HG03060 (cell line): ENCODE data around the gene SLC35A3.
A peak's percentile ranks its signal among the peaks of the same experiment; 100 is the strongest.
"Not testable (repeated sequence)": the region's sequence is repeated elsewhere in the genome, so short reads cannot be mapped to it uniquely, and the experiment has no call there.

ENCODE experiments used
- ATAC-seq: cut with Tn5 transposase; IDR thresholded peaks from one replicate; pipeline ENCODE4 v1.9.1; 2021; ENCODE audit warnings: low read depth, moderate number of reproducible peaks; ENCODE audit not compliant: unreplicated experiment

The SLC35A3 gene

DNA sequence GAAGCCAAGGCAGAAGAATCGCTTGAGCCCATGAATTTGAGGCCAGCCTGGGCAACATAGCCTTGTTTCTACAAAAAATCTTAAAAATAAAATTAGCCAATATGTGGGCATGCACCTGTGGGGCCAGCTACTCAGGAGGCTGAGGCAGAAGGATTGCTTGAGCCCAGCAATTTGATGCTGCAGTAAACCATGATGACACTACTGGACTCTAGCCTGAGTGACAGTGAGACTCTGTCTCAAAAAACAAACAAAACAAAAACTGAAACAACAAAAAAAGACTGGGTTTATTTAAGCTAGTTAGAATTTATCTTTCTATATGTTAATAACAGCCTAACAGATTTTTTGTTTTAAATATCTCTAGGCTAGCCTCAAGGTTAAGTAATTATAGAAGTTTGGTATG is 57.4 kb downstream of the SLC35A3 start:
- ATAC-seq = no peak

DNA sequence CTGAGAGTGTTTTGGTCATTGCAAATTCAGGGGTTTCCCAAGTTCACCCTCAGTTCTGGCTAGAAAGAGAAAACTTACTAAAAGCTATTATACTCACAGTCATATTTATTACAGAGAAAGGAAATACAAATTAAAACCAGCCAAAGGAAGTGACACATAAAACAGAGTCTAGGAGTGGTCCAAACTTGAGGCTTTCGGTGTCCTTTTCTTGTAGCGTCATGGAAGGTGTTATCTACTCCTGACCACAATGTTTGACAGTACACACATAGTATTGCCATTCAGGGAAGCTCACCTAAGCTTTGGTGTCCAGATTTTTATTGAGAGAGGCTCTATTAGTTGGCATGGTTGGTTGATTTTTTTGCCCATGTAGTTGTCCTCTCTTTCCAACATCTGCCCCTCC is 59.0 kb downstream of the SLC35A3 start:
- ATAC-seq = no peak

- ATAC-seq = no peak
Measured at GRCh38 chr1:100034470-100034869, 64.7 kb downstream of the SLC35A3 start.

GRCh38 chr1:100035214-100035613 is 65.4 kb downstream of the SLC35A3 start:
- no peak for ATAC-seq

DNA sequence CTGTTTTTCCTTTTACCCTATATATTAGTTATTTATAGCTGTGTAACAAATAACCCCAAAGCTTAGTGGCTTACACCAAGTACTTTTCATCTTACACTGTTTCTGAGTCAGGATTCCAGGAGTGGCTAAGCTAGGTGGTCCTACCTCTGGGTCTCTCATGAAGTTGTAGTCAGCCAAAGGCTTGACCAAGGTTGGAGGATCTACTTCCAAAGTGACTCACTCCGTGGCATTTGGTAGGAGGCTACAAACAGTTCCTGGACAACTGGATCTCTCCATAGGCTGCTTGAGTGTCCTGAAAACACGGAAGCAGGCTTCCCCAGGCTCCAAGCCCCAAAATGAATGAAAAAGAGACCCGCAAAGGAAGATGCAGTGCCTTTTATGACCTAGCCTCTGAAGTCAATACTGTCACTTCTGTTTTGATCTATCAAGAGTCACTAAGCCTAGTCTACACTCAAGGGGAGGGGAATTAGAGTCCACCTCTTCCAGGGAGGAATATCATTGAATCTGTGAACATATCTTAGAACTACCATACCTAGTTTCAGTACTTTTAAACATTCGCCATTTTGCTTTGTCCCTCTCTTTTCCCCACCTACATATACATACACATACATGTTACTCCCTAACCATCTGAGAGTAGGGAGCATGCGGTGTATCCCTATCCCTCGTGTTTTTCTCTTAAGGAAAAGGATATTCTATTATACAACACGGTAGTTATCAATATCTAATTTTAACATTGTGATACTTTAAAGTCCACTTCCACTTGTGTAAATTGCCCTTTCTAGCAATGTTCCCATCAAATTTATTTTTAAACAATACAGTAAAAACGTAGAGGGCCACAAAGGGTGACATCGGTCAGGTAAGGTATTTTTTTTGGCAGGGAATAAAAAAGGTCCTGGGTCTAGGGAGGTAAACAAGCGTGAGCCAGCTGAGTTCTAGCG is 67.2 kb downstream of the SLC35A3 start:
- no peak for ATAC-seq

- ATAC-seq = no peak
Measured at GRCh38 chr1:100037656-100037926, 67.8 kb downstream of the SLC35A3 start.

DNA sequence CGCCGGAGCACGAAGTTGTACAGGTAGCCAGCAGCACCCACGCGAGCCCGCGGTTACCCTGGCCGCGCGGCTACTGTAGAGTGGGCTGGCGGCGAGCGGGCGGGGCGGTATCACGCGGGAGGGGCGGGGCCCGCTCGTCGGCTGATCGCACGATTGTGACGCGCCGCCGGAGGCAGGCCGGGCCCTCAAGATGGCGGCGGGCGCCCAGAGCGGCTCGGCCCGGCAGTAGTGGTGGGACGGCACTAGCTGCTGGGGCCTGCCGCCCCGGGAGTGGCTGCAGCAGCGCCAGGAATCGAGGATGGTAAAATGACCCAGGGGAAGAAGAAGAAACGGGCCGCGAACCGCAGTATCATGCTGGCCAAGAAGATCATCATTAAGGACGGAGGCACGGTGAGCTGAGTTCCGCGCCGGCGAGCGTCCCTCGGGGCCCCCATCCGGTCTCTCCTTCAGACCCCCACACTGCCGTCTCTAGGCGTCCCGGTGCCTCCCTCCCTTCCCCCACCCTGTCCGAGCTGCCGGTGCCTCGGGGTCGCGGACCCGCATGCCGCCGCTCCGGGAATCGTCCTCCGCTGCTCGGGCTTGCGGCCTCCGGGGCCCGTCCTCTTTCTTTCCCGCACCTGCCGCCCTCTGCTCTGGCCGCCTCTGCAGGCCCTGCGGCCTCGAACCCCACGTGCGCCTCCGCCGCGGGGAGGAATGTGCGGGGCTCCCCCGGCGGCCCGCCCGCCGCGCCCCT is 68.3 kb downstream of the SLC35A3 start:
- peak; percentile 40 for ATAC-seq

DNA sequence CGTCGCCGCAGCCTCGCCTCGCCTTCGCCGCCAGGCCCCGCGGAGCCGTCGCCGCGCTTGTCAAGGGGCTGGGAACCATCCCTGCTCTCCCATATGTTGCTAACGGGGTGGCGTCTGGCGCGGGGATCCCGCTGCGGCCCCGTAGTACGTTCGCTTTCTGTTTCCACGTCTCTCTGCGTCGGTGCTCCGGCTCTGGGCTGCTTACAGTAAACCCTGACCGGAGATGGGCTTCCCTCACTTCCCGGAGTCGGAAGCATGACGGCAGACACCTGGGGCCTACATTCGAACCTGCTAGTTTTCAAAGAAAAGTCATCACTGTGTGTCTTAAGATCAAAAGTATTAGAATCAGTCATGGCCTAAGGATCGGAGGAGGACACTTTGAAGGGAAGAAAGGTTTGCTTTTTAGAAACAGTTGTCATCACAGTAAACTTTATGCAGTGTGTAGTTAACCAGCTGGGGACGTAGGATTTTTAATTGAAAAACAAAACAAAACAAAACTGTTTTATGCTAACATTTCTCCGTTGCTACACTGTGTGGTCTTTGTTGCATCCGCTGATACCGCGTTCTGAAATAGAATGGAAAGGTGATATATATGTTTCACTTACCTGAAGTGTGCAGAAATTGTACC is 69.0 kb downstream of the SLC35A3 start:
- ATAC-seq = no peak

- no peak for ATAC-seq
Measured at GRCh38 chr1:100039591-100039990, 69.8 kb downstream of the SLC35A3 start.

DNA sequence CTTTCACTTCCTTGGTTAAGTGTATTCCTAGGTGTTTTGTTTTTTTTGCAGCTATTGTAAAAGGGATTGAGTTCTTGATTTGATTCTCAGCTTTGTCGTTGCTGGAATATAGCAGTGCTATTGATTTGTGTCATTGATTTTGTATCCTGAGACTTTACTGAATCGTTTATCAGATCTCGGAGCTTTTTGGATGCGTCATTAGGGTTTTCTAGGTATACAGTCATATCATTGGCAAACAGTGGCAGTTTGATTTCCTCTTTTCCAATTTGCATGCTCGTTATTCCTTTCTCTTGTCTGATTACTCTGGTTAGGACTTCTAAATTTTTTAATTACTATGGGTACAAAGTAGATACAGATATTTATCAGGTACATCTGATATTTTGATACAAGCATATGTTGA is 75.4 kb downstream of the SLC35A3 start:
- ATAC-seq = no peak

DNA sequence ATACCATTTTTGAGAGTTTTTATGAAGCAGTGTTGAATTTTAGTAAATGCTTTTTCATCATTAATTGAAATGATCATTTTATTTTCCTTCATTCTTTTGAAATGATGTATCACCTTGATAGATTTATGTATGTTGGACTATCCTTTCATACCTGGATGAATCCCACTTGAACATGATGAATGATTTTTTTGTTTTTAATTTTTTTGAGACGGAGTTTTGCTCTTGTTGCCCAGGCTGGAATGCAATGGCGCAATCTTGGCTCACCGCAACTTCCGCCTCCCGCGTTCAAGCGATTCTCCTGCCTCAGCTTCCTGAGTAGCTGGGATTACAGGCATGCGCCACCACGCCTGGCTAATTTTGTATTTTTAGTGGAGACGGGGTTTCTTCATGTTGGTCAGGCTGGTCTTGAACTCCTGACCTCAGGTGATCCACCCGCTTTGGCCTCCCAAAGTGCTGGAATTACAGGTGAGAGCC is 77.5 kb downstream of the SLC35A3 start:
- ATAC-seq = not testable (repeated sequence)

GRCh38 chr1:100050139-100050538 is 80.3 kb downstream of the SLC35A3 start:
- ATAC-seq = no peak

DNA sequence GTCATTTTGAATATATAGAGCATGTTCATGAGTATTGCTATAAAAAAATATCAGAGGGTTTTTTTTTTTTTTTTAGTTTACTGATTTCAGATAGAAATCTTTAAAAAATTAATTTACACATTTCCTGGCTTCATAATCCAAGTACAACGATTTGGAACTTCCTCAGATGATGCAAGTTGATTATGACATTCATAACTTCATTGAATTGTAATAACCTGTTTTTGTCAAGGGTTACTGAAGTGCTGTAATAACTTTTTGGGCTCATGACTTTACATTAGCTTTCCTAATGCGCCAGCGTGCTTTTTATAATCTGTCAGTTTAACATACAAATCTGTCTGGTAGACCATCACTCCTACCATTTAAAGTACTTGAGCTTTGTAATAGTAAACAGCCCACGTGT is 81.6 kb downstream of the SLC35A3 start:
- no peak for ATAC-seq

- ATAC-seq = no peak
Measured at GRCh38 chr1:100051893-100052292, 82.1 kb downstream of the SLC35A3 start.

DNA sequence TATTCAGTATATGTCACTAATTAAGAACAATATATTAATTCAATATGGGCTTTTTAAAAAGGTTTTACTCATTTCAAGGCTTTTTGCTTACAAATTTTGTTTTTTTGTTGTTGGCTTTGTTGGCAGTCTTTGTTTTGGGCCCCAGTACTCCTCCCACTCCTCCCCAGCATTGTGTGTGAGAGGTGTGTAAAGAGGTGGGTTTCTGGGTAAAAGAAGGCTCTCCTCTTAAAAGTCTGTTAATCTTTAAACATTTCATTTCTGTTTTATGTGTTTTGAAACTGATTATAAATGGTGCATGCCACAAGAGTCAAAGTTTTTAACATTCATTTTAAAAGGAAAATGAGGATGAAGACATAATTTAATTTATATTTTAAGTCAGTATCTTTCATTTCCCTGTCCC is 83.3 kb downstream of the SLC35A3 start:
- no peak for ATAC-seq

DNA sequence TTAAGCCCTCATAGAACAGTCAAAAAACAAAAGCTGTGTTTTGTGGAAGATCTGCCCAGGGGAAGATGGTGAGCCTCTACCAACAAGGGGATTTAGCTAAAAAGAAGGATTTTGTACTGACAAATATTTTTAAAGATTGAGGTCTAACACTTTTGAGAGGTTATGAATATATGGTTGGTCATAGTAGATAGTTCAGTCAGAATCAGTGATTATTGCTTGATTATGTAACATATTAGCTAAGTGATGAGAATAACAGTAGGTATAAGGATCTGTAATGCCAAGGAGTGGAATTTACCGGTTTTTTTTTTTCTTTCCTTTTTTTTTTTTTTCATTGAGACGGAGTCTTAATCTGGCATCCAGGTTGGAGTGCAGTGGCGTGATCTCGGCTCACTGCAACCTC is 83.9 kb downstream of the SLC35A3 start:
- no peak for ATAC-seq

GRCh38 chr1:100061681-100062080 is 91.9 kb downstream of the SLC35A3 start:
- ATAC-seq = no peak

DNA sequence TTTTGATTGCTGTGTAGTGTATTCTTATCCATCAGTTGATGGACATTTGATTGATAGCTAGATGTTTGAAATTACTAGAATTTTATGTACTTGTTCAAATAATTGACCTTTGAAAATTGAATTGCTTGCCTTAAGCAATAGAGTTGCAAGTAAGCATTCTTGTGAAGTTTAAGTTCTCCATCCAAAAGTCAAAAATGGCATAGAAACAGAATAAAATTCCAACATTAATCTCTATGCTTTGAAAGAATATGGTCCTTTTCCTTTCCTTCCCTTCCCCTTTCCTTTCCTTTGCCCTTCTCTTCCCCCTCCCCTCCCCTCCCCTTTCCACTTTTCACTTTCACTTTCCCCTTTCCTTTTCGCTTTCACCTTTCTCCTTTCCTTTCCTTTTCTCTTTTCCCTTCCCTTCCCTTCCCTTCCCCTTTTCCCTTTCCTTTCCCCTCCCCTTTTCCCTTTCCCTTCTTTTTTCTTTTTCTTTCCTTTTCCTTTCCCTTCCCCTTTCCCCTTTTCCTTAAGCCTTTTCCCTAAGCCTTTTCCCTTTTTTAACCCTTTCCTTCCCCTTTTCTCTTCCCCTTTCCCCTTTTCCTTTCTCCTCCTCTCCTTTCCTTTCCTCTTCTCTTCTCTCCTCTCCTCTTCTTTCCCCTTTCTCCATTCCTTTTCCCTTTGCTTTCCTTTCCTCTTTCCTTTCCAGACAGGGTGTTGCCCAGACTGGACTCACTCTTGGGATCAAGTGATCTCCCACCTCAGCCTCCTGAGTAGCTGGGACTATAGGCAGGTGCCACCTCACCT is 95.6 kb downstream of the SLC35A3 start:
- ATAC-seq = no peak

DNA sequence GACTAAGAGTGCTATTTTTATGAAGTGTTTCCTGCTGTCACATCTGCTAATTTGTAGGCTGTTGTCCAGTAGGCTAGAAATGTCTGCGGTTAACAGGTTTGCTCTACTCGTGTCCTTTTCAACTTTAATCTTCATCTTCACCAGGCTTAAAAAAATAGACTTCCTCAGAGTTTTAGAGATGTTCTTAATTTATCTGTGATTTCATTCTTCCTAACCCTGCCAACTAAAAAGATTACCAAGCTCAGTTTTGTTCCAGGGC is 96.1 kb downstream of the SLC35A3 start:
- ATAC-seq = no peak

DNA sequence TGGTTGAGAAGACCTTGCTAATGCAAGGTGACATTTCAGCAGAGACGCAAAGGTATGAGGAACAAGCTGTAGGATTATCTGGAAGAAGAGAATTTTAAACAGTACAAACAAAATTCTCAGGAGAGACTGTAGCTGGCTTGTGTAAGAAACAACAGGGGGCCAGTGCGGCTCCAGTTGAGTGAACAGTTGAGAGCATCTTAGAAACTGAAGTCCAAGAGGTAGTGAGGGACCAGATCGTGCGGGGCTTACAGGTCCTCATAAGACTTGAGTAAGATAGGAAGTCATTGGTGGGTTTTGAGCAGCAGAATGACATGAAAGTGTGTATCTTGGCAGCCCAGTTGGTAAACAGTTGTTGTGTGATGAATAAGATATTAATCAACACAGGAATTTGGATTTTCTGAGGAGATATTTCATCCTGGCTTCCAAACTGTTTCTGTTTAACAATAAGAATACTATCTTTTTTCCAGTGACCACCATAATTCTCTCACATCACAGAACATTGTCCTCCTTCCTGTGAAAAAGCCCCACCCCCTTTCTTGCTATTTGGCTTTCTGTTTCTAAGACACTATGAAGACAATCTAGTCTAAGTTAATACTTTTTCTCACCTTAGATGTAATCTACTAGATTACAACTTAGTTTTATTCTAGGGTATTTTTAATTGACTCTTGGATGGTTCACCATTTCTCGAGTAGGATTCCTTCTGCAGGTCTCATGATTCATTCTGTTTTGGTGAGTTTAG is 100.6 kb downstream of the SLC35A3 start:
- no peak for ATAC-seq
